Panc1 (cell line): ENCODE measurements around the gene D2HGDH.

Experiments
- SIN3A ChIP-seq: IDR thresholded peaks from 2 replicates; pipeline ENCODE4 v1.6.1; 2012; ENCODE audit warnings: low read depth, mild to moderate bottlenecking, low read length, moderate library complexity, borderline replicate concordance; ENCODE audit not compliant: insufficient read depth
- TCF7L2 ChIP-seq: IDR thresholded peaks from 2 replicates; pipeline ENCODE4 v1.6.1; 2011; ENCODE audit warnings: mild to moderate bottlenecking, low read depth, low read length, inconsistent platforms
- TF ChIP-seq, protein P1 (sequence below): fragments of 450-650 bp; IDR thresholded peaks from 2 replicates; pipeline ENCODE4 v1.5.1; 2017; ENCODE audit warnings: mild to moderate bottlenecking
- TF ChIP-seq, protein P2 (sequence below), 2 experiments: IDR thresholded peaks; 2 replicates each; pipeline ENCODE4 v1.6.1; 2011 to 2012; ENCODE audit warnings: low read depth in 2 of 2, control low read depth in 1 of 2, low read length in 1 of 2, mild to moderate bottlenecking in 1 of 2, moderate library complexity in 1 of 2; ENCODE audit not compliant: insufficient read depth in 1 of 2

DNA sequence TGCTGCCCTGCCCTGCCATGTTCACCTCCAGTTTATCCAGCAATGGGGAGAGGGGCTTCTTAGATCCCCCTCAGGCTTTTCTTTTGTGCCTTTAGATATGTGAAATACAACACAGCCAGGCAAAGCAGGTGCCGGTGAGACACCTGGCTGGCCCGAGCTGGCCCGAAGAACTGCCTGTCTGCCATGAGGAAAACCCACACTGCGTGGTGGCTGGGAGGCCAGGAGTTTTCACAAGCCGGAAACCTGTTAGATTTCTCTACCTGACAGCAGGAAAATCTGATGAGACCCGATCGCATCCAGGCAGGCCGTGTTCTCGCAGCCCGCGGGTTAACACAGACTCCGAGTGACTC, 36.5 kb downstream of the D2HGDH start:
- no peak for TF ChIP-seq TCF7L2
- TF ChIP-seq SIN3A, result no peak
- TF ChIP-seq, protein P1, sequence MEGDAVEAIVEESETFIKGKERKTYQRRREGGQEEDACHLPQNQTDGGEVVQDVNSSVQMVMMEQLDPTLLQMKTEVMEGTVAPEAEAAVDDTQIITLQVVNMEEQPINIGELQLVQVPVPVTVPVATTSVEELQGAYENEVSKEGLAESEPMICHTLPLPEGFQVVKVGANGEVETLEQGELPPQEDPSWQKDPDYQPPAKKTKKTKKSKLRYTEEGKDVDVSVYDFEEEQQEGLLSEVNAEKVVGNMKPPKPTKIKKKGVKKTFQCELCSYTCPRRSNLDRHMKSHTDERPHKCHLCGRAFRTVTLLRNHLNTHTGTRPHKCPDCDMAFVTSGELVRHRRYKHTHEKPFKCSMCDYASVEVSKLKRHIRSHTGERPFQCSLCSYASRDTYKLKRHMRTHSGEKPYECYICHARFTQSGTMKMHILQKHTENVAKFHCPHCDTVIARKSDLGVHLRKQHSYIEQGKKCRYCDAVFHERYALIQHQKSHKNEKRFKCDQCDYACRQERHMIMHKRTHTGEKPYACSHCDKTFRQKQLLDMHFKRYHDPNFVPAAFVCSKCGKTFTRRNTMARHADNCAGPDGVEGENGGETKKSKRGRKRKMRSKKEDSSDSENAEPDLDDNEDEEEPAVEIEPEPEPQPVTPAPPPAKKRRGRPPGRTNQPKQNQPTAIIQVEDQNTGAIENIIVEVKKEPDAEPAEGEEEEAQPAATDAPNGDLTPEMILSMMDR, result no peak
- TF ChIP-seq, protein P2, sequence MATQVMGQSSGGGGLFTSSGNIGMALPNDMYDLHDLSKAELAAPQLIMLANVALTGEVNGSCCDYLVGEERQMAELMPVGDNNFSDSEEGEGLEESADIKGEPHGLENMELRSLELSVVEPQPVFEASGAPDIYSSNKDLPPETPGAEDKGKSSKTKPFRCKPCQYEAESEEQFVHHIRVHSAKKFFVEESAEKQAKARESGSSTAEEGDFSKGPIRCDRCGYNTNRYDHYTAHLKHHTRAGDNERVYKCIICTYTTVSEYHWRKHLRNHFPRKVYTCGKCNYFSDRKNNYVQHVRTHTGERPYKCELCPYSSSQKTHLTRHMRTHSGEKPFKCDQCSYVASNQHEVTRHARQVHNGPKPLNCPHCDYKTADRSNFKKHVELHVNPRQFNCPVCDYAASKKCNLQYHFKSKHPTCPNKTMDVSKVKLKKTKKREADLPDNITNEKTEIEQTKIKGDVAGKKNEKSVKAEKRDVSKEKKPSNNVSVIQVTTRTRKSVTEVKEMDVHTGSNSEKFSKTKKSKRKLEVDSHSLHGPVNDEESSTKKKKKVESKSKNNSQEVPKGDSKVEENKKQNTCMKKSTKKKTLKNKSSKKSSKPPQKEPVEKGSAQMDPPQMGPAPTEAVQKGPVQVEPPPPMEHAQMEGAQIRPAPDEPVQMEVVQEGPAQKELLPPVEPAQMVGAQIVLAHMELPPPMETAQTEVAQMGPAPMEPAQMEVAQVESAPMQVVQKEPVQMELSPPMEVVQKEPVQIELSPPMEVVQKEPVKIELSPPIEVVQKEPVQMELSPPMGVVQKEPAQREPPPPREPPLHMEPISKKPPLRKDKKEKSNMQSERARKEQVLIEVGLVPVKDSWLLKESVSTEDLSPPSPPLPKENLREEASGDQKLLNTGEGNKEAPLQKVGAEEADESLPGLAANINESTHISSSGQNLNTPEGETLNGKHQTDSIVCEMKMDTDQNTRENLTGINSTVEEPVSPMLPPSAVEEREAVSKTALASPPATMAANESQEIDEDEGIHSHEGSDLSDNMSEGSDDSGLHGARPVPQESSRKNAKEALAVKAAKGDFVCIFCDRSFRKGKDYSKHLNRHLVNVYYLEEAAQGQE (IDR thresholded peaks at IDR 0.05; ENCODE audit: insufficient read depth in 1 of 2, low read depth in 2 of 2, low read length in 1 of 2), result no peak
